ENCODE measurements around the gene TRIM29. TPM values are rescaled to one million over a fixed set of nuclear protein-coding genes. Genes with fewer than 3 reads are reported as not detected.

Gene TRIM29
- total RNA-seq, 2 donors from 2014 or later, result not detected

DNA sequence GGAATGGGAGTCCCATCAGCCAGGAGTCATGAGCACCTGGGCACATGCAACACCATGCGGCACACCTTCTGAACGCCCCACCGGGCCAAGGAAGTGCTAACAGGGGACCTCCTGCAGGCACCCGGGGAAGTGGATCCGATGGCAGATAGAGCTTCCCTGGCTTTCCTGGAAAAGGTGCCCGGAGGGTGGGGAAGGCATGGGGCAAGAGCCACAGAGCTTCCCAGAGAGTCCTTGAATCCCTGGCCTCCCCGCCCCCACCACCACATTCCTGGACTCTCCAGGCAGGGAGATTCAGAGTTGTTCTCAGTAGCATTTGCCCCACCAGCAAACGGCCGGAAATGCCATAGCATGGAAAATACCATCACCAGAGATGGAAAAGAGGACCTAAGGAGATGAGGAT, 8.3 kb downstream of the TRIM29 start:
- no peaks in the 10 kb centered on the region for H3K9me3 ChIP-seq (ENCODE audit: control insufficient read depth, low read length, poor library complexity, severe bottlenecking)
- no peak for DNase-seq
- Mint-ChIP-seq H3K27ac (no peak overlapping the region), H3K4me3 (no peak overlapping the region), H3K27me3 (peaks cover 46% of the 10 kb centered on the region), H3K36me3 (ENCODE audit: low read depth) (no peaks in the 10 kb centered on the region), H3K4me1 (peaks cover 5% of the 10 kb centered on the region)
- ATAC-seq, result no peak

DNA sequence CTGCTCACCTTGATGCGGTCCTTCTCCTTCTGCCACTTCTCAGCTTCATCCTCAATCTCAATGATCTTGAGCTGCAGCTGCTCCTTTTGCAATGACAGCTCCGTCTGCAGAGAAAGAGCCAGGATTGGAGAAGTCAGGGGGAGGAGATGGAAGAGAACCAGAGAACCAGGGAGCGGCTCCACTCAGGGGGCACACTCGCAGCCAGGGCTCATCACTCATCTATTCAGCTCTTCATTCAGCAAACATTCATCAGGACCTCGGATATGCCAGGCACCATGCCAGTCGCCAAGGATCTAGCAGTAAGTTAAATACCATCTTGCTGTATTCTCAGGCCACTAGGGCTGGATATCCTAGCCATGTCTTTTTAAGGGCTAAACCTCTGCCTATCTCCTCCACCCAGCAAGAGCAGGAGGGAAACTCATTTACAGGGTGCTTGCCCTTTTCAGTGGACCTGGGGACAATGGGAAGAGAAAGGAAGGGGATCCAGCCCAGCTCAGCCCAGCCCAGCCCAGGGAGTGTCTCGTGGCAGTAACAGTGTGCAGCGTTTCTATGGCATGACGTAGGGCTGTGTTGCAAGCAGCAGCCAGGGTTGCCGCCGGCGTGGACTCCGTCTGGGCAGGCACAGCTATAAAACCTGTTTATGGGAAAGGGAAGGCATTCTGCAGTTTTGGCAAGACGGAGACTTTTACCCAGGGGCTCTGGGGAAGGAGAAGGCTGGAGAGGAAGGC, 9.4 kb downstream of the TRIM29 start:
- H3K27me3 Mint-ChIP-seq, result peaks cover 41% of the 10 kb centered on the region
- no peaks in the 10 kb centered on the region for H3K9me3 ChIP-seq (ENCODE audit: control insufficient read depth, low read length, poor library complexity, severe bottlenecking)
- H3K36me3 Mint-ChIP-seq (ENCODE audit: low read depth), result no peaks in the 10 kb centered on the region
- H3K4me3 Mint-ChIP-seq, result no peak overlapping the region
- no peak overlapping the region for H3K27ac Mint-ChIP-seq
- no peak for DNase-seq
- no peak for ATAC-seq
- H3K4me1 Mint-ChIP-seq, result peaks cover 6% of the 10 kb centered on the region

DNA sequence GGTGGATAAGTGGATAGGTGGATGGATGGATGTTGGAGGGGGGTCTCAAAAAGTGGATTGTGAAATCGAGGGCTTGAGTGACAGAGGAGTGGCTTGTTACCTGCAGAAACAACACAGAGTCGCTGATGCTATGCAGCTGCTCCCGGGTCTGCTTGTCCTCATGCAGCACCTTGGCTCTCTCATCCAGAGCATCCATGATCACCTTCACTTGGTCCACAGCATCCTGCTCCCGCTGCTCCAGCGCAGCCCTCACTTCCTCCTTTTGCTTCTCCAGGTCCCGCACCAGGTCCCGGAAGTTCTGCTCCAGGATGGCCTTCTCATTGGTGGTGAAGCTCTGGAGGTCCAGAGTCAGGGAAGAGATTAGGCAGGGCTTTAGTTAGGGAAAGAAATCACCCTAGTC, 10.7 kb downstream of the TRIM29 start:
- no peaks in the 10 kb centered on the region for H3K9me3 ChIP-seq (ENCODE audit: control insufficient read depth, low read length, poor library complexity, severe bottlenecking)
- Mint-ChIP-seq H3K27ac (no peak overlapping the region), H3K4me1 (peaks cover 5% of the 10 kb centered on the region), H3K4me3 (no peak overlapping the region), H3K36me3 (ENCODE audit: low read depth) (no peaks in the 10 kb centered on the region), H3K27me3 (peaks cover 45% of the 10 kb centered on the region)
- ATAC-seq (no peak), DNase-seq (no peak)

DNA sequence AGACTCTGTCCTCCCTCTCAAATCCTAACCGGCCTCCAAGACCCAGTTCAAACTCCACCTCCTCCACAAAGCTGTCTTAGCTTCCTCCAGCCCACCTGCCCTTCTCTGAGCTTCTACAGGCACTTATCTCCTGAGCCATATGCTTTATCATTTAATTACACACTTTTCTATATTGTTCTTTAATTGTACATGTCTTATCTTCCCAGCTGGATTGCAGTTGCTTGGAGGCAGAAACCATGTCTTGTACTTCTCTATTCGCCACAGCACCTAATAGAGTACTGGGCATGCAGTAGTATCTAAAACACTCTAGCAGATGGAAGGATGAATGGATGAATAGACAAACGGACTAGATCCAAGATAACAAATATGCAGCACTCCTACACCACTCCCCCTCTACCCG, 11.3 kb downstream of the TRIM29 start:
- Mint-ChIP-seq H3K4me1 (peaks cover 5% of the 10 kb centered on the region), H3K4me3 (no peak overlapping the region), H3K27me3 (peaks cover 45% of the 10 kb centered on the region), H3K27ac (no peak overlapping the region), H3K36me3 (ENCODE audit: low read depth) (no peaks in the 10 kb centered on the region)
- H3K9me3 ChIP-seq (ENCODE audit: control insufficient read depth, low read length, poor library complexity, severe bottlenecking), result no peaks in the 10 kb centered on the region
- no peak for ATAC-seq
- no peak for DNase-seq

DNA sequence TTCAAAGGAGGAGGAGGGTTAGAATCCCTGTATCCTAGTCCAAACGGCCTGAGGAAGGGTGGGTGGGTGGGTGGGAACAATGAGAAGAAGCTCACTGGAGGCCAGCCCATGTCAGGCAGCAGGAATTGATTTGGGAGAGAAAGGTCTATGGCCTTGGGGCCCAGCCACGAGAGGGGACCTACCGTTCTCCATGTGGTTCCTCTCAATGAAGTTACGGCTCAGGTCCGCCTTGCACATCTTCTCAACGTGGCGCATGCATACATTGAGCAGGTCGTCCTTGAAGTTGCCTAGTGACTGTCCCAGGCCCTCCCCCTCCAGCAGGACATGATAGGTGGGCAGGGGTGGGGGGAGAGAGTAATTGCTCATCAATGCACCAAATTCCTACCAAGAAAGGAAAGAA, 12.4 kb downstream of the TRIM29 start:
- H3K36me3 Mint-ChIP-seq (ENCODE audit: low read depth), result no peaks in the 10 kb centered on the region
- peaks cover 38% of the 10 kb centered on the region for H3K27me3 Mint-ChIP-seq
- H3K9me3 ChIP-seq (ENCODE audit: control insufficient read depth, low read length, poor library complexity, severe bottlenecking), result no peaks in the 10 kb centered on the region
- H3K4me1 Mint-ChIP-seq, result peaks cover 5% of the 10 kb centered on the region
- DNase-seq (no peak), ATAC-seq (no peak)
- H3K27ac Mint-ChIP-seq, result no peak overlapping the region
- no peak overlapping the region for H3K4me3 Mint-ChIP-seq

DNA sequence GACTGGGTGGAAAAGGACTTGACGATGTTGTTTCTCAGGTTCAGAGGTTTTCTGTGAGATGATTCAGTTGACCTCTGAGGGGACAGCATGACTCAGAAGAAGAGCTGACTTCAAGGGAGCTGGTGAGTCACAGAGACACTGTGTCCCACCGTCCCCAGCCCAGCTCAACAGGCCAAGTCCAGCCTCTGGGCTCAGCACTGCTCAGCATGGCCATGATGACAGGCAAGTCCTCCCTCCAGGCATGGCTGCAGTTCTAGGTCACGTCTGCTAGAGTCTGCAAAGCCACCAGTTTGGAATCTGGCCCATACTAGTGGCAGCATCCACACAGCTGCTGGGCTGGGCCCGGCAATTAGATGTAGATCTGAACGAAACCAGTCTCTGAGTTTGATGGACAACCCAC, 12.9 kb downstream of the TRIM29 start:
- ATAC-seq, result no peak
- peaks cover 5% of the 10 kb centered on the region for H3K4me1 Mint-ChIP-seq
- H3K4me3 Mint-ChIP-seq, result no peak overlapping the region
- no peaks in the 10 kb centered on the region for H3K9me3 ChIP-seq (ENCODE audit: control insufficient read depth, low read length, poor library complexity, severe bottlenecking)
- H3K36me3 Mint-ChIP-seq (ENCODE audit: low read depth), result no peaks in the 10 kb centered on the region
- no peak overlapping the region for H3K27ac Mint-ChIP-seq
- no peak for DNase-seq
- H3K27me3 Mint-ChIP-seq, result peaks cover 37% of the 10 kb centered on the region

DNA sequence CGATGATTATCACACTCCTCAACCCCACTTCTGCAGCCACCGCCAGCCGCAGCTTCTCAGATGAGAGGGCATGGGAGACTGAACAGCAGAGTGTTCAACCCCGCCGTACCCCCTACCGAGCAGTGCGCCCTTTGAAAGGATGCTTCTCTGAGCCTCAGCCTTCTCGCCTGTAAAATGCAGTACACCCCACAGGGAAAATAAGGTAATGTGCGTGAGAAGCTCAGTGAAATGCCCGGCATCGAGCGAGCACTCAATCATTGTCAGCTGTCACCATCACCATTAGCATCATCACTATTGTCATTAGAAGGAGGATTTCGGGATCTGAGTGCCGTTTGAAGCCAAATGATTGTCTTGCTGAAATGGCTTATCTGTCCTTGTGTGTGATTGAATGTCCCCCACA, 13.6 kb downstream of the TRIM29 start:
- no peak overlapping the region for H3K27ac Mint-ChIP-seq

DNA sequence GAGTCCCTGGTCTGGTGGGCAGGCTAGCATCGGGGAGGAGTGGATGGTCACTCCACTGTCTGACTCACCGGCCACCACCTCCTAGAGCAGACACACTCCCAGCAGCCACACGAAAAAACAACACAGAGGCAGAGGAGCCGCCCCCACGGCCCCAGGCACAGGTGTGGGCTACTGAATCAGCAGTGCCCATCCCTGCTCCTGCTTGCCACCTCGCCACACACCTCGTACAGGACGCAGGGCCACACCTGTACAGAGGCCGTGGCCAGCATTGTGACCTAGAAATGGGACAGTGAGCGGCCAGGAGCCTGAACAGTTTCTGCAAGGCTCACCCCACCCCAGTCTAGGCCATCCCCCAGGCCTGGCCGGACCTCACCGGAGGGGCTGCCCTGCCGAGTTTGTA, 14.0 kb downstream of the TRIM29 start:
- Mint-ChIP-seq H3K27ac (no peak overlapping the region), H3K4me1 (peaks cover 5% of the 10 kb centered on the region), H3K27me3 (peaks cover 35% of the 10 kb centered on the region), H3K36me3 (ENCODE audit: low read depth) (no peaks in the 10 kb centered on the region), H3K4me3 (no peak overlapping the region)
- no peak for DNase-seq
- ATAC-seq, result no peak
- no peaks in the 10 kb centered on the region for H3K9me3 ChIP-seq (ENCODE audit: control insufficient read depth, low read length, poor library complexity, severe bottlenecking)

More for the DNA sequence above, 13.6 kb downstream of the TRIM29 start:
- Mint-ChIP-seq H3K4me1 (peaks cover 5% of the 10 kb centered on the region), H3K27me3 (peaks cover 39% of the 10 kb centered on the region), H3K36me3 (ENCODE audit: low read depth) (no peaks in the 10 kb centered on the region), H3K4me3 (no peak overlapping the region)
- H3K9me3 ChIP-seq (ENCODE audit: control insufficient read depth, low read length, poor library complexity, severe bottlenecking), result no peaks in the 10 kb centered on the region
- no peak for DNase-seq
- ATAC-seq, result no peak

DNA sequence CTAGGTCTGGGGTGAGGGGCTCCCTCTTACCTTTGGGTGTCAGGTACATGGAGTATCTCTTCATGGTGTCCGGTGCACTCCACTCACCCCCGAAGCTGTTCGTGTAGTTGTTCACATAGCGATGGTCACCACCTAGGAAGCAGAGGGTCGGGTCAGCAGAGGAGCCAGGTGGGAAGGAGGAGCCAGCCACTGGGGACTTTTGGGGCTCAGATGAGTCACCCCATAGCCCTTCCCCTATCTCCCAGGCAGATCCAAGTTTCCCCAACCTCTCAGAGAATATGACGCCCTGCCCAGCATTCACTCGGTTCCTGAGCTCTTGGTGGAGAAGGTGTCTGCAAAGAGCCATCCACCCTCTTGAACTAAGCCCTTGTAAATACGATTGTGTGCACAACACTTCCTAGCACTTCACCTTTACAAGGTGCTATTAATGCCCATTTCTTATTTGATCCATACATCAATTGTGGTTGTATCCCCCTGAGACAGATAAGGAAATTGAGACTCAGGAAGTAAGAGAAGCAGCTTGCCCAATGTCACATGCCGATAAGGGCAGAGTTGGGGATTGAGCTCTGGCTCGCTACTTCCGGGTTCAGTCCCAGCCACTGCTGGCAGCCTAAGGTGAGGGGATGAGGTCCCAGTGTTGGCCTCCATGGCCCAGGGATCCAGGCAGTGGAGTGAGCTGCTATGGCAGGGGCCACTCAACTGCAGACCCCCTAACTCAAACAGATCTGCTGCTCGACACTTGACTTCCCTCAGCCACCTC, 14.8 kb downstream of the TRIM29 start:
- no peak for ATAC-seq
- no peak overlapping the region for H3K27ac Mint-ChIP-seq
- H3K4me3 Mint-ChIP-seq, result no peak overlapping the region
- peaks cover 26% of the 10 kb centered on the region for H3K27me3 Mint-ChIP-seq
- H3K9me3 ChIP-seq (ENCODE audit: control insufficient read depth, low read length, poor library complexity, severe bottlenecking), result no peaks in the 10 kb centered on the region
- H3K36me3 Mint-ChIP-seq (ENCODE audit: low read depth), result no peaks in the 10 kb centered on the region
- peaks cover 4% of the 10 kb centered on the region for H3K4me1 Mint-ChIP-seq
- DNase-seq, result no peak

DNA sequence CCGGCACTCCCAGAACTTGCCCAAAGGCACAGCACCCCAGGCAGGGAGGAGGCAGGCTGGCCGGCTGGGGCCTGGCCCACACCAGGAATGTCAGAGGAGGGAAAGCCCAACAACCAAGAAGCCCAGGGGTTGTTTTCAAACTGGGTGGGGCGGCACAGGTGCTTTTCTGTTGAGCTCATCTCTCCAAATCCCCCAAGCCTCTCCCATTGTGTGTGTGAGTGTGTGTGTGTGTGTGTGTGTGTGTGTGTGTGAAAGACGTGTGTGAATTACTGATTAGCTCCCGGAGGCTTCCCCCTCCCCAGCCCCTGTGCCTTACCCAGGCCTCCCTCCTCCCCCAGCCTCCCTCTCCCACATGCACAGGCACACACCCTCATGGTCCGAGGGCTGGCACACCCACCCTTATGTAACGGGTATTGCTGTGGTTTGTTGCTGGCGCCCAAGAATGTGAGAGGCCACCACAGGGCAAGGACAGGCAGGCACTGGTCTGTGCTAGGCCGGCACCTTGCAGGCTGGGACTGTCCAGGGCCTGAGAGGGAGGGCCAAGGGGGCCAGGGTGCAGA, 15.9 kb downstream of the TRIM29 start:
- H3K4me3 Mint-ChIP-seq, result no peak overlapping the region
- no peaks in the 10 kb centered on the region for H3K9me3 ChIP-seq (ENCODE audit: control insufficient read depth, low read length, poor library complexity, severe bottlenecking)
- peaks cover 5% of the 10 kb centered on the region for H3K4me1 Mint-ChIP-seq
- peaks cover 24% of the 10 kb centered on the region for H3K27me3 Mint-ChIP-seq
- no peaks in the 10 kb centered on the region for H3K36me3 Mint-ChIP-seq (ENCODE audit: low read depth)
- no peak overlapping the region for H3K27ac Mint-ChIP-seq
- DNase-seq (no peak), ATAC-seq (no peak)

DNA sequence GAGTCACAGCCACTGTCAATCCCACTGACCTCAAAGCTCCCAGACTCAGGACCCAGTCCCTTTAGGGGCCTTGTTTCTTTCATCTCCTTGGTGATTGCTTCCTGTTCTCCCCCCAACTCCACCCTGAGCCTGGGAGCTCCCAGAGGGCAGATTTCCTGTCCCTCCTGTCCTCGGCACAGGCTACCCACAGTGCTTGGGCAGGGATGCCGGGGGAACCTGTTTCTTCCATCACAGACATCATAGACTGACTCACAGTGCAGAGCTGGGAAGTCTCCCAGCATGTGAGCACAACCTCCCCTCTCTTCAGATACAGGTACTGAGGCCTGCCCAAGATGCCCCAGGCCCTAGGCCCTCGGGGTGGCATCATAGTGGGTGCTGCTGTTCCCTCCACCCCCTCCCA, 16.6 kb downstream of the TRIM29 start:
- H3K36me3 Mint-ChIP-seq (ENCODE audit: low read depth), result no peaks in the 10 kb centered on the region
- H3K27ac Mint-ChIP-seq, result no peak overlapping the region
- DNase-seq, result no peak
- H3K27me3 Mint-ChIP-seq, result peaks cover 20% of the 10 kb centered on the region
- no peak overlapping the region for H3K4me3 Mint-ChIP-seq
- ATAC-seq, result no peak
- no peaks in the 10 kb centered on the region for H3K9me3 ChIP-seq (ENCODE audit: control insufficient read depth, low read length, poor library complexity, severe bottlenecking)
- peaks cover 5% of the 10 kb centered on the region for H3K4me1 Mint-ChIP-seq

DNA sequence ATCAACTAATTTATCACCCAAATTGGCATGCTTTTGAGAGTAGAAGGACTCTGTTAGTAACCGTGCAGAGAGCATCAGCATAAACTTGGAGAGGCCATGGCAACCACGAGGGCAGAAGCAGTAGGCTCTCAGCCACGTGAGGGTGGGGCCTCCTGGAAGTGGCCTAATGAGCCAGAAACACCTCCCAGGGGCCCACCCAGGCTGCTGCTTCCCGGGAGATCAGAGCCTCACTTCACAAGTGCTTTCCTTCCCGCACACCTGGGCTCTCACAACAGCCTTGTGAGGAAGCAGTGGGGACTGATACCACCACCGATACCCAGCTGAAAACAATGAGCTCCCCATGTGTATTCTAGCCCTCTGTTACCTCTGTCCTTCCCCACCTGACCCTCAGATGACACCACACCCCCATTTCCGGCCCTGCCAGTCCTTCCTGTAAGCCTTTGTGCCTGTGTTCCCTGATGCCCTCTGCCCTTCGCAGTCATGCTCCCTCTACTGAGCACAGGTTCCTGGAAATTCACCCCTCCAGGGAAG, 17.0 kb downstream of the TRIM29 start:
- ATAC-seq (no peak), DNase-seq (no peak)
- no peak overlapping the region for H3K27ac Mint-ChIP-seq
- peaks cover 20% of the 10 kb centered on the region for H3K27me3 Mint-ChIP-seq
- H3K9me3 ChIP-seq (ENCODE audit: control insufficient read depth, low read length, poor library complexity, severe bottlenecking), result no peaks in the 10 kb centered on the region
- no peaks in the 10 kb centered on the region for H3K36me3 Mint-ChIP-seq (ENCODE audit: low read depth)
- no peak overlapping the region for H3K4me3 Mint-ChIP-seq
- H3K4me1 Mint-ChIP-seq, result peaks cover 5% of the 10 kb centered on the region

DNA sequence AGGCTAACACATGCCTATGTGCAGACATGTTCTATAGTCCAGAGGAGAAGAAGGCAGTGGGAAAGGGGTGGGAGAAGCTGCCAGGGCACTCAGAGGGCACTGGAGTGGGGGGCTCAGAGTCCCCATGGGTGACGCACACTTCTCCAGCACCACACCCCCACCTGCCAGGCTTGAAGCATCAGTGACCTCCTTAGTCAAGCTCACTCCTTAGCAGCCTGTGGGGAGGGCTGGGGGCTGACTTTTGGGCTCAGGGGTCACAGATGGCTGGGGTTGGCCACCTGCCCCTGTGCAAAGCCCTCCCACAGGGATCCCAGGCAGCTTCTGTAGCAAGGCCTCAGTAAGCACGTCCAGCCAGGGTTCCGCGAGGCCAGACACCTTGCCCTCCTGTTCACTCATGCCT, 18.8 kb downstream of the TRIM29 start:
- ATAC-seq, result no peak
- Mint-ChIP-seq H3K27me3 (peaks cover 33% of the 10 kb centered on the region), H3K36me3 (ENCODE audit: low read depth) (no peaks in the 10 kb centered on the region), H3K4me3 (no peak overlapping the region), H3K27ac (no peak overlapping the region), H3K4me1 (peaks cover 5% of the 10 kb centered on the region)
- DNase-seq, result no peak
- no peaks in the 10 kb centered on the region for H3K9me3 ChIP-seq (ENCODE audit: control insufficient read depth, low read length, poor library complexity, severe bottlenecking)

Measured in T-helper 17 cell (primary cell).